ENCODE measurements around the gene POMZP3. TPM values are rescaled to one million over a fixed set of nuclear protein-coding genes. Genes with fewer than 3 reads are reported as not detected.
"Not testable (repeated sequence)": the region's sequence is repeated elsewhere in the genome, so short reads cannot be mapped to it uniquely, and the experiment has no call there.

Gene POMZP3
- total RNA-seq, 1 donor from 2014 or later = 10.6 TPM

GRCh38 chr7:76591602-76592304 is 35.3 kb downstream of the POMZP3 start:
- DNase-seq (ENCODE audit: low spot score); intact Hi-C loops (cut with DNase I): not testable (repeated sequence)

GRCh38 chr7:76591033-76591432 is 36.0 kb downstream of the POMZP3 start:
- DNase-seq (ENCODE audit: low spot score); intact Hi-C loops (cut with DNase I): not testable (repeated sequence)

DNA sequence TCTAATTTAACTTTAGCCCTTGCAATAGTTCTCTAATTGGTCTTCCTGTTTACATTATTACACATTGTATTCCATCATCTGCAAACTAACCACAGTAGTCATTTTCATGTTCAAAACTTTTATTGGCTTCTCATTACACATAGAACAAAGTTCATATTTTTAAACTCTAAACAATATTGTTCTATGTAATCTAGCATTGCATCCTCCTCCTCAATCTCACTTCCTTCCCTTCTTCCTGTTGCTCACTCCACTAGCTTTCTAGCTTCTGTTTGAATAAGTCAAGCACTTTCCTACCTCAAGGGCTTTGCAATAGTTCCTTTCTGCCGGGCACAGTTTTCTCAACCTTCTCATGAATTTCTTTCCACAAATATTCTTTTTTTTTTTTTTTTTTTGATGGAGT is 38.5 kb downstream of the POMZP3 start:
- intact Hi-C loops (cut with DNase I); DNase-seq (ENCODE audit: low spot score): not testable (repeated sequence)

DNA sequence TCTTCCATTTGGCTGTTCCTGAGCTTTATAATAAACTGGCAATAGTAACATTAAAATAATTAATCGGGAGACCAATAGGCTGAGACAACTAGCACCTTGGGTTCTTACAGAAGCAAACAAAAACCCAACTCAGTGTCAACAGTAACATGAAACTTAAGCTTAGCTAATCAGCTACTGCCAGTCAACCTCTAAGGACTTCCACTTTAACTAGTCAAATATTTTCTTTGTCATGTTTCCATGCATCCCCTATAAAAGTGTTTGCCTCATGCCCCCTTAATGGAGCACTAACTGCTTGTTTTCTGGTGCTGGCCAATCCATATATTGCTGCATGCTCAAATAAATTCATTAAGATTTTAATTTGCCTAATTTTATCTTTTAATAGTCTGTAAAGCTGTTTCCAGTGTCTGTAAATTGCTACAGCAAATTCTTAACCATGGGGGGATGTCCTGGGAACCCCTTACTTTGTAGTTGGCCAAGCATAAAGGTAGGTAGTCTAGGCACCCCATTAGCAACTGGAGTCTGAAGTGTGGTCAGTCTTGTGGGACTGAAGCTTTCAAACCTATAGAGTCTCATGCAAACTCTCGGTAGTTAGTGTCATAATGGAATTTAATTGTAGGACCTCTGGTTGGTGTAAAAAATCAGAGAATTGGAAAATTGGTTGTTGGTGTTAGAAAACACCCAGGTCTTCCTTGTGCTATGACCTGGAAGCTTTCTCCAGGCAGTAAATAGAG is 40.3 kb downstream of the POMZP3 start:
- intact Hi-C loops (cut with DNase I); DNase-seq (ENCODE audit: low spot score): not testable (repeated sequence)

DNA sequence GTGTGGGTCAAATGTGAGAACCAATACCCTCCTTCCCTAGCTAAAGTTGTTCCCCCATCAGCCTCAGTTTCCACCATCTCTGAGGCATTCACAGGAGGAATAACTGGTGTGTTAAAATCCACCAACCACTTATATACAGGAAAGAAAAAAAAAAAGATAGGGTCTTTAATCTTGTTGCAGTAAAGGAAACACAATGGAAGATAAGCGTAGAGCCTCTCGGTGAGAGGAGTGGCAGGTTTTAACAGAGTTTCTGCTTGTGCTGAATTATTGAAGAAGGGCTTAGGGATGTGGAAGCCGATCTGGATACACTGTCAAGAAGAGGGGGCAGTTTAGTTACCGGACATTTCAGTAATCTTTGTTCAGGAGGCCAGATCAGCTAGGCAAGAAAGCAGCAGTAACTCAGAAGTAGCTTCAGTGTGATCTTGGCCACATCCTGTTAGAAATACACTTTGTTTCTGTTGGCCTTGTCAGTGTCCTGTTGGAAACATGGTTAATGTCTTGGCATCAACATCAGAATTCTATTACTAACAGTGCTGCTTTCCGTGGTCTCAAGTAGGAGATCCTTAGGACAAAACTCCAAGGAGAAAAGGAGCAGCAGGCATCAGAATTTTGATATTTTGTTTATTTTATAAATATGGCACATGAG is 43.3 kb downstream of the POMZP3 start:
- DNase-seq (ENCODE audit: low spot score); intact Hi-C loops (cut with DNase I): not testable (repeated sequence)

DNA sequence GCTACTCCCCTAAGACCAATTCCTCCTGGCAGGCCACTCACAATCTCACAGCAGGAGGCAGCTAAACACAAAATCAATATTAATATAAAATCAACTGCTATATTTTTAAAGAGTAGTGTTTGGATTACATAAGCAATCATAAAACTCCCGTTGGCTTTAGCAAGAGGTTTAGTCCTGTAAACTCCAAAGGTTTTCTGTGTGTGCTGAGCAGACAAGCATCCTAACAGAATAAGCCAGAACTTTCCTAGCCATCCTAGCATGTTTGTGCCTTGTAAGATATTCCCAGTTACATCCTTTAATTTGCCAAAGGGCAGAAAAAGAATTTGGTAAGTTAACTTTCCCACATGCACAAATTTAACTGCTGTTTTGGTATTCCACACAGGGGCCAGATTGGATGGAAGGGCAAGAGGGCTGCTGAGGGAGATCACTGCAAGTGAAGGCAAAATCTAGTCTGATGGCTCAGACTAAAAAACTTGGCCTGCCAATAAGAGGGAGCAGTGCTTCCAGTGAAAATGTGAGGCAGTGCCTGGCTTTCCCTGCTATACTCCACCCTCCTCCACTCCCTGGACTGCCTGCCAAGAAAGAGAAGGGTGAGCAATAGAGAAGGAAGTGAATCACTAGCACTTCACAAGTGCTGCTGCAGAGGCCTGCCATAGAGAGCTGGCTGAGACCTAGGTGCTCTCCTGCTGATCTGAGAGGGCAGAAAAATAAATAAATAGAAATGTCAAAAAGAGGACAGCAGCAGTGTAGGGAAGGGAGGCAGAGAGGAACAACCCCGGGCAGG is 44.0 kb downstream of the POMZP3 start:
- intact Hi-C loops (cut with DNase I) = not testable (repeated sequence)
- DNase-seq (ENCODE audit: low spot score) = peak; percentile 85

GRCh38 chr7:76575919-76576655 is 51.0 kb downstream of the POMZP3 start:
- DNase-seq (ENCODE audit: low spot score); intact Hi-C loops (cut with DNase I): not testable (repeated sequence)

DNA sequence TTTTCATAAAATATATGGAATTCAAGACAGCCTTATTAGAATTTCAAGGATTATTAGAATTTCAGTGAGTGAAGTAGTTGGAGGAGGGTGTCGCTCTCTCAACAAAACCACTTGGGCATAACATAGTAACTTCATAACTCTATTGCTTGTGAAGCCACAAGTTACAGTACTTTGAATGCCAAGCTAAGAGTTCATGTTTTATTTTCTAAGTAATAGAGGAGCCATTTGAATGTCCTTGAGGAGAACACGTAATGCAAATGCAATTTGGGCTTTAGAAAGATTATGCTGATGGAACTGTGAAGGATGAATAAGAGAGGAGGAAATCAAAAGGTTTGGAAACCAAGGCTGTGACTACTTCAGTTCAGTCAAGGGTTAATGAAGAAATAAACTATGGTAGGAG is 51.6 kb downstream of the POMZP3 start:
- DNase-seq (ENCODE audit: low spot score); intact Hi-C loops (cut with DNase I): not testable (repeated sequence)

DNA sequence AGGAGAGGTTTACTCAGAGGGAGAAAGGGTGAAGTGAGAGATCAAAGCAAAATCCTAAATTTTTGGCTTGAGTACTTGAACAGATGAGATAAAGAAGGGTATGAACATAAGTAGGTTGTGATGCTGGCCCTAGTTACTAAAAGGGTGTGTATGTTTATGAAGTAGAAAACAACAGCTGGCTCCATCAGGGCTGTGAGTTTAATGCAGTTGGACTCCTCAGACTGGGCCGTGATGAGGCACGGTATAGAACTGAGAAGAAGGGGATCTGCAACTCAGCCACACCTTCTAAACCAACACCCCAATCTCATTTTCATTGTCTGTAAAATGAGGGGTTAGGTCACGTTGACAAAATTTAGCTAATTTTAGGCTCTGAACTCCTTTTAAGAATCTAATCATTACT is 54.8 kb downstream of the POMZP3 start:
- intact Hi-C loops (cut with DNase I); DNase-seq (ENCODE audit: low spot score): not testable (repeated sequence)

DNA sequence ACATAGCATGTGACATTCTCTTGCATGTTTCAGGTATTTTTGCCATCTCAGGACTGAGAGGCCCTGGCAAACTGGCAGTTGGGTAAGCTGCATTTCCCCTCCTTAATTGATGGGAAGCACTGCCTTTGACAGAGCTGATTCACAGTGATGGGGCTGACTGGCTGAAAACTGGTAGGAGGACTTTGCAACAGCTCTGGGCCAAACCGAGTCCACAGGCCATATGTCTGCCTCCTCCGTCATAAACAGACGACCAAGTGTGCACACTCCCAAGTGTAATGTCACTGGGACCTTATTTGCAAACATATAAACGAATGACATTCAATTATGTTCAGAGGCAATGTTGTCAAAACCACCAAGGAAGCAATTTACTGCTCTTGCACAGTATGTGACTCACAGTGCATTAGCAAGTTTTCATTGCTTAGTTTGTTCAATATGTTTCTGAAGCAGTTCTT is 56.7 kb downstream of the POMZP3 start:
- intact Hi-C loops (cut with DNase I); DNase-seq (ENCODE audit: low spot score): not testable (repeated sequence)

DNA sequence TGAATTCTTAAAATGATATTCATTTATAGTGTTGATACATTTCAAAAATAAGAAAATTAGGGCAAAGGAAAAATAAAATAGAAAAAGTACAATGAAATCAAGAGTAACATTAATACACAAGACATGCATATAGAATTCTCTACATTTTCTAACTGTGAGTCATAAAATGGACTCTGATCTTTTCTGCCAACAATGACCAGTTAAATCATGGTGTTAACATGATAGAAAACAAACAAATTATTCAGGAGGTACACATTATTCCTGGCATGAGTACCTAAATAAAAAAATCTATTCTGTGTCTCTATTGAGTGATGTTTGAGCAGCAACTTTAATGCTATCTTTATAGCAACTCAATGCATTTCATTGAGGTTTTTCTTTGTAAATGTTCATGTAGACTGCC is 58.3 kb downstream of the POMZP3 start:
- intact Hi-C loops (cut with DNase I); DNase-seq (ENCODE audit: low spot score): not testable (repeated sequence)

DNA sequence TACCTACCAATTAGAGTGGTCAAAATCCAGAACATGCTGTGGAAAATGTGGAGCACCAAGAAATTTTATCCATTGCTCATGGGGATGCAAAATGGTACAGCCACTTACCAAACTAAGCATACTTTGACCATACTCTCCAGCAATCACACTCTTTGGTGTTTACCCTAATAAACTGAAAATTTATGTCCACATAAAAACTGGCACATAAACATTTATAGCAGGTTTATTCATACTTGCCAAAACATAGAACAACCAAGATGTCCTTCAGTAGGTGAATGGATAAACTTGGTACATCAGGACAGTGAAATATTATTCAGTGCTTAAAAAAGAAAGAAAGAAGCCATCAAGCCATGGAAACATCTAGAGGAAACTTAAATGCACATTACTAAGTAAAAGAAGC is 59.3 kb downstream of the POMZP3 start:
- intact Hi-C loops (cut with DNase I) = not testable (repeated sequence)

GRCh38 chr7:76567311-76567710 is 59.8 kb downstream of the POMZP3 start:
- intact Hi-C loops (cut with DNase I) = not testable (repeated sequence)

More for the DNA sequence above, 59.3 kb downstream of the POMZP3 start:
- DNase-seq (ENCODE audit: low spot score) = not testable (repeated sequence)

GRCh38 chr7:76565001-76565400 is 62.1 kb downstream of the POMZP3 start:
- DNase-seq (ENCODE audit: low spot score); intact Hi-C loops (cut with DNase I): not testable (repeated sequence)

More at GRCh38 chr7:76567311-76567710, 59.8 kb downstream of the POMZP3 start:
- not testable (repeated sequence) for DNase-seq (ENCODE audit: low spot score)

GRCh38 chr7:76561342-76561741 is 65.7 kb downstream of the POMZP3 start:
- intact Hi-C loops (cut with DNase I); DNase-seq (ENCODE audit: low spot score): not testable (repeated sequence)

DNA sequence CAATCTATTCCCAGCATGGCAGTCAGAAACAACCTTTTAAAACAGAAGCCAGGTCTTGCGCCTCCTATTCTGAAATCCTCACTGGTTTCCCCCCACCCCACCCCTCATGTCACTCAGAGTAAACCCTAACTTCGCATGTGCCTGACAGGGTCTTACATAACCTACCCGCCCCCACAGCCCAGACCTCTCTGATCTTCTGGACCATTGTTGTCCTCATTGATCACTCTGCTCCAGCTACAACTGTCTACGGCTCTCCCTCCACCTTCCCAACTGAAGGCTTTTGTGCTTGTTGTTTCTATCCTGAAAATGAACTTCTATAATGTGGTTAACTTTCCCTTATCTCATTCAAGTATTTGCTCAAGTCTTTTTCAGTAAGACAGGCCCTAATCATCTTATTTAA is 66.9 kb downstream of the POMZP3 start:
- intact Hi-C loops (cut with DNase I) = not testable (repeated sequence)

More for the DNA sequence above, 66.9 kb downstream of the POMZP3 start:
- DNase-seq (ENCODE audit: low spot score) = not testable (repeated sequence)

Data from cardiac septum (tissue), 1 donor.